Measurements from ENCODE around the gene CD48.

CD48 gene

GRCh38 chr1:160630523-160631451, 80.8 kb downstream of the CD48 start:
- H3K4me1 Mint-ChIP-seq = peaks cover 93% of the 10 kb centered on the region
- H3K9me3 Mint-ChIP-seq = no peaks in the 10 kb centered on the region
- H3K36me3 Mint-ChIP-seq = peaks cover 56% of the 10 kb centered on the region
- H3K27me3 Mint-ChIP-seq = no peaks in the 10 kb centered on the region
- H3K27ac Mint-ChIP-seq = peak overlapping the region; percentile 81
- H3K4me3 Mint-ChIP-seq = peak overlapping the region; percentile 55

GRCh38 chr1:160629286-160630210, 82.1 kb downstream of the CD48 start:
- Mint-ChIP-seq H3K4me1 (peaks cover 97% of the 10 kb centered on the region), H3K27me3 (no peaks in the 10 kb centered on the region), H3K4me3 (peak overlapping the region; percentile 73), H3K9me3 (no peaks in the 10 kb centered on the region), H3K27ac (peak overlapping the region; percentile 81), H3K36me3 (peaks cover 60% of the 10 kb centered on the region)

GRCh38 chr1:160628799-160629263, 82.8 kb downstream of the CD48 start:
- Mint-ChIP-seq H3K27ac (peak overlapping the region; percentile 81), H3K9me3 (no peaks in the 10 kb centered on the region), H3K4me3 (peak overlapping the region; percentile 73), H3K36me3 (peaks cover 57% of the 10 kb centered on the region), H3K4me1 (peaks cover 97% of the 10 kb centered on the region), H3K27me3 (no peaks in the 10 kb centered on the region)

All from activated naive CD4-positive, alpha-beta T cell treated with anti-CD3 and anti-CD28 coated beads, Interleukin-2, amount 50 U/mL, for 24 hours (primary cell).